A549 treated with Hydrocortisone at 1 μM for 4 hours (cell line): Measurements from ENCODE around the gene YWHAQ. TPM values are rescaled to one million over a fixed set of nuclear protein-coding genes. Genes with fewer than 3 reads are reported as not detected.

Experiments used
- total RNA-seq: library from RNA; stranded (reverse); fragments of 200-300 nt; extraction: Qiagen RNA extraction; gene quantifications from 5 replicates; pipeline ENCODE4 v1.2.3, GENCODE V29; 2022

Gene YWHAQ
- 997 to 1,116 TPM (median 1,085 TPM) in 5 replicates for total RNA-seq

GRCh38 chr2:9630736-9631552, at the start of gene YWHAQ:
Gene YWHAQ, minus strand, starts transcription at chr2:9630997. Its CDS starts 545 bp downstream, at chr2:9630452.

GRCh38 chr2:9555297-9556120, 75.3 kb downstream of the YWHAQ start, which contains the start of gene ADAM17:
Gene ADAM17, minus strand, starts transcription at chr2:9555830. Its CDS starts 225 bp downstream, at chr2:9555605.

Other genes with a start within 250 kb of the YWHAQ start
- 157 to 190 TPM (median 178 TPM) in 5 replicates for gene ITGB1BP1, start 207.5 kb downstream of the YWHAQ start, total RNA-seq
- gene CPSF3, start 207.3 kb downstream of the YWHAQ start, total RNA-seq: 46.6 to 61.4 TPM (median 51.5 TPM) in 5 replicates
- gene IAH1, start 156.4 kb downstream of the YWHAQ start, total RNA-seq: 80.0 to 114 TPM (median 104 TPM) in 5 replicates
- gene ADAM17, start 75.2 kb downstream of the YWHAQ start, total RNA-seq: 24.6 to 42.6 TPM (median 32.2 TPM) in 5 replicates
- 25.0 to 45.0 TPM (median 25.7 TPM) in 5 replicates for gene TAF1B, start 212.5 kb upstream of the YWHAQ start, total RNA-seq